Trophoblast cell (in vitro differentiated cells and primary cell): ENCODE data around the gene ZBED1.
"Not testable (repeated sequence)": the region's sequence is repeated elsewhere in the genome, so short reads cannot be mapped to it uniquely, and the experiment has no call there.

ENCODE experiments used
- DNase-seq, 2 donors: peaks; one replicate each; pipeline ENCODE4 v3.0.0-alpha.2; 2016
- H2AFZ ChIP-seq: 2 replicates; pipeline ENCODE4 v1.6.1; 2013; ENCODE audit warnings: low read length, moderate library complexity, mild to moderate bottlenecking; ENCODE audit not compliant: insufficient read depth, poor library complexity
- H2AK5ac ChIP-seq: 2 replicates; pipeline ENCODE4 v1.6.1; 2013; ENCODE audit warnings: mild to moderate bottlenecking, low read length
- H2BK120ac ChIP-seq: 2 replicates; pipeline ENCODE4 v1.6.1; 2013; ENCODE audit warnings: low read length, mild to moderate bottlenecking, moderate library complexity; ENCODE audit not compliant: insufficient read depth, poor library complexity
- H2BK12ac ChIP-seq: 2 replicates; pipeline ENCODE4 v1.6.1; 2013; ENCODE audit warnings: mild to moderate bottlenecking, low read length, moderate library complexity
- H2BK5ac ChIP-seq: 2 replicates; pipeline ENCODE4 v1.6.1; 2013; ENCODE audit warnings: low read length, low read depth, moderate library complexity, mild to moderate bottlenecking; ENCODE audit not compliant: poor library complexity
- H3K14ac ChIP-seq: 2 replicates; pipeline ENCODE4 v1.6.1; 2013; ENCODE audit warnings: mild to moderate bottlenecking, low read length
- H3K18ac ChIP-seq: 2 replicates; pipeline ENCODE4 v1.6.1; 2013; ENCODE audit warnings: mild to moderate bottlenecking, low read length
- H3K23ac ChIP-seq: 2 replicates; pipeline ENCODE4 v1.6.1; 2013; ENCODE audit warnings: low read length
- H3K27ac ChIP-seq: 2 replicates; pipeline ENCODE4 v1.5.1; 2013; ENCODE audit warnings: low read depth, mild to moderate bottlenecking, inconsistent platforms, low read length, moderate library complexity
- H3K27me3 ChIP-seq: 2 replicates; pipeline ENCODE4 v1.6.1; 2013; ENCODE audit warnings: inconsistent platforms, mild to moderate bottlenecking, low read length, moderate library complexity; ENCODE audit not compliant: insufficient read depth
- H3K36me3 ChIP-seq, 2 experiments: 1 replicate in 1 of 2; 2 replicates in 1 of 2; pipeline ENCODE4 v1.6.1; 2013; ENCODE audit warnings: low read length in 2 of 2, mild to moderate bottlenecking in 2 of 2, moderate library complexity in 1 of 2; ENCODE audit not compliant: insufficient read depth in 2 of 2, control insufficient read depth in 1 of 2
- H3K4ac ChIP-seq: 2 replicates; pipeline ENCODE4 v1.6.1; 2013; ENCODE audit warnings: low read depth, mild to moderate bottlenecking, low read length, moderate library complexity
- H3K4me1 ChIP-seq, 2 experiments: 1 replicate in 1 of 2; 2 replicates in 1 of 2; pipeline ENCODE4 v1.6.1; 2013; ENCODE audit warnings: low read length in 2 of 2, mild to moderate bottlenecking in 2 of 2, moderate library complexity in 1 of 2; ENCODE audit not compliant: insufficient read depth in 2 of 2, control insufficient read depth in 1 of 2
- H3K4me2 ChIP-seq: 2 replicates; pipeline ENCODE4 v1.6.1; 2013; ENCODE audit warnings: inconsistent platforms, mild to moderate bottlenecking, low read length, moderate library complexity
- H3K4me3 ChIP-seq: 2 replicates; pipeline ENCODE4 v1.5.1; 2013; ENCODE audit warnings: mild to moderate bottlenecking, low read depth, low read length, inconsistent platforms
- H3K79me1 ChIP-seq: one replicate; pipeline ENCODE4 v1.6.1; 2013; ENCODE audit warnings: low read length
- H3K79me2 ChIP-seq: 2 replicates; pipeline ENCODE4 v1.6.1; 2013; ENCODE audit warnings: low read length, mild to moderate bottlenecking; ENCODE audit not compliant: control insufficient read depth, insufficient read depth, poor library complexity
- H3K9ac ChIP-seq: 2 replicates; pipeline ENCODE4 v1.6.1; 2013; ENCODE audit warnings: mild to moderate bottlenecking, low read length
- H3K9me3 ChIP-seq: 2 replicates; pipeline ENCODE4 v1.6.1; 2013; ENCODE audit warnings: low read depth, mild to moderate bottlenecking, control low read depth, inconsistent platforms, low read length; ENCODE audit not compliant: insufficient read depth
- H4K12ac ChIP-seq: 2 replicates; pipeline ENCODE4 v1.6.1; 2013; ENCODE audit warnings: low read depth, mild to moderate bottlenecking, low read length, moderate library complexity
- H4K8ac ChIP-seq: 2 replicates; pipeline ENCODE4 v1.6.1; 2013; ENCODE audit warnings: low read depth, mild to moderate bottlenecking, low read length, moderate library complexity
- H4K91ac ChIP-seq: one replicate; pipeline ENCODE4 v1.6.1; 2013; ENCODE audit warnings: low read depth, mild to moderate bottlenecking, low read length, moderate library complexity
- WGBS: extraction: QIAGEN DNeasy Blood & Tissue Kit; methylation state at CpG from one replicate; pipeline ENCODE4 v1.1.7; 2013; ENCODE audit warnings: missing lambda C conversion rate; ENCODE audit not compliant: insufficient read length, insufficient coverage; ENCODE audit errors: extremely low coverage; 5-methylcytosine and 5-hydroxymethylcytosine counted together

ZBED1 gene

DNA sequence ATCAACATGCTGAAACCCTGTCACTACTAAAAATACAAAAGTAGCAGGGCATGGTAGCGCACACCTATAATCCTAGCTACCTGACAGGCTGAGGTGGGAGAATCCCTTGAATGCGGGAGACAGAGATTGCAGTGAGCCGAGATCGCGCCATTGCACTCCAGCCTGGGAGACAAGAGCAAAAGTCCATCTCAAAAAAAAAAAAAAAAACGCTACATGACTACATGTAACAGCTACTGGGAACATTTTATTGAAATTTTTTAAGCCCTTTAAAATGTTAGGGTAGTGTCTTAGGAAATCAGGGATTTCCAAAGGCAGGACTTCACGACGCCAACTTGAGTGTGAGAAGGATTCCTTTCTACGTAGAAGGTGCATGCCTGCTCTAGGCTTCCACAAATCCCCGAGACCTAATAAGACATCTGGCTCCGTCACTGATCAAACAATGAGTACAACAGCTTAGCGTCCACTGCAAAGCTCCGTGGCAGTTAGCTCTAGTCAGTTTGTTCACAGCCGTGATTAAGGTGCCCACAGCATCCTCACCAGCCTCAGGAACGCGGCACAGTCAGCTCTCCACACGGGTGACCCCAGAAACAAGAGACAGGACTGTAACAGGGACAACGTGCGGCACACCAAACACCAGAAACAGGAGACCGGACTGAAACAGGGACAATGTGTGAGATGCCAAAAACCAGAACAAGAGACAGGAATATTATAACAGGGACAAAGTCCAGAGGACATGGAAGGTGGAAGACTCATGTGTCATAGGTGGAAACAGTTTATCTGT lies 33.7 kb downstream of the ZBED1 start:
- Histone ChIP-seq H4K91ac (no peak overlapping the region), H3K4ac (no peak overlapping the region), H3K27me3 (no peaks in the 10 kb centered on the region)

DNA sequence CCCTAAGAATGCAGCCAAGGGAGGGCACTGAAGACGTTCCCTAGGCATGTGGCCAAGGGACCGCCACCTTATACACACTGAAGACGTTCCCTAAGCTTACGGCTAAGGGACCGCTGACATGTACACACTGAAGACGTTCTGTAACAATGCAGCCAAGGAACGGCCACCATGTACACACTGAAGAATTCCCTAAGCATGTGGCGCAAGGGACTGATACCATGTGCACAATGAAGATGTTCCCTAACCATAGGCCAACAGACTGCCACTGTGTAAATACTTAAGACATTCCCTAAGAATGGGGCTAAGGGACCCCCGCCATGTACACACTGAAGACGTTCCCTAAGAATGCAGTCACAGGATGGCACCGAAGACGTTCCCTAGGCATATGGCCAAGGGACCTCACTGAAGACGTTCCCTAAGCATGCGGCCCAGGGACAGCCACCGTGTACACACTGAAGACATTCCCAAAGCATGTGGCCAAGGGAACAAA lies 36.1 kb downstream of the ZBED1 start:
- H2BK5ac ChIP-seq = no peak overlapping the region
- no CpG with 5 or more reads among the region's 15 CpGs for WGBS
- H2AK5ac ChIP-seq = no peak overlapping the region
- H3K79me2 ChIP-seq = no peaks in the 10 kb centered on the region
- no peaks in the 10 kb centered on the region for H3K27me3 ChIP-seq
- H3K79me1 ChIP-seq = no peaks in the 10 kb centered on the region
- H4K8ac ChIP-seq = no peak overlapping the region
- H3K4me2 ChIP-seq = no peak overlapping the region
- H3K18ac ChIP-seq = no peak overlapping the region
- no peak overlapping the region for H3K4me3 ChIP-seq
- no peak overlapping the region for H2BK12ac ChIP-seq
- H3K9ac ChIP-seq = no peak overlapping the region
- no peak overlapping the region for H4K91ac ChIP-seq
- H3K23ac ChIP-seq = no peak overlapping the region
- H3K14ac ChIP-seq = no peak overlapping the region
- no peak overlapping the region for H4K12ac ChIP-seq
- H3K4ac ChIP-seq = no peak overlapping the region
- H3K4me1 ChIP-seq = no peaks in the 10 kb centered on the region
- H2AFZ ChIP-seq = no peak overlapping the region
- peak; percentile 36 to 58 for DNase-seq
- no peaks in the 10 kb centered on the region for H3K9me3 ChIP-seq
- H3K36me3 ChIP-seq = no peaks in the 10 kb centered on the region
- H2BK120ac ChIP-seq = no peak overlapping the region
- H3K27ac ChIP-seq = no peak overlapping the region

More for the DNA sequence above, 33.7 kb downstream of the ZBED1 start:
- H3K27ac ChIP-seq = no peak overlapping the region
- H3K9ac ChIP-seq = no peak overlapping the region
- no peak overlapping the region for H2BK12ac ChIP-seq
- H3K4me2 ChIP-seq = no peak overlapping the region
- H2AK5ac ChIP-seq = no peak overlapping the region
- DNase-seq = no peak
- no peaks in the 10 kb centered on the region for H3K79me1 ChIP-seq
- H3K4me1 ChIP-seq = no peaks in the 10 kb centered on the region
- H3K36me3 ChIP-seq = no peaks in the 10 kb centered on the region
- H4K8ac ChIP-seq = no peak overlapping the region
- H4K12ac ChIP-seq = no peak overlapping the region
- no peak overlapping the region for H2AFZ ChIP-seq
- H2BK120ac ChIP-seq = no peak overlapping the region
- no peak overlapping the region for H3K18ac ChIP-seq
- no peak overlapping the region for H3K23ac ChIP-seq
- no peak overlapping the region for H3K4me3 ChIP-seq
- no peaks in the 10 kb centered on the region for H3K79me2 ChIP-seq
- no peak overlapping the region for H2BK5ac ChIP-seq
- no CpG with 5 or more reads among the region's 20 CpGs for WGBS
- H3K14ac ChIP-seq = no peak overlapping the region
- no peaks in the 10 kb centered on the region for H3K9me3 ChIP-seq

DNA sequence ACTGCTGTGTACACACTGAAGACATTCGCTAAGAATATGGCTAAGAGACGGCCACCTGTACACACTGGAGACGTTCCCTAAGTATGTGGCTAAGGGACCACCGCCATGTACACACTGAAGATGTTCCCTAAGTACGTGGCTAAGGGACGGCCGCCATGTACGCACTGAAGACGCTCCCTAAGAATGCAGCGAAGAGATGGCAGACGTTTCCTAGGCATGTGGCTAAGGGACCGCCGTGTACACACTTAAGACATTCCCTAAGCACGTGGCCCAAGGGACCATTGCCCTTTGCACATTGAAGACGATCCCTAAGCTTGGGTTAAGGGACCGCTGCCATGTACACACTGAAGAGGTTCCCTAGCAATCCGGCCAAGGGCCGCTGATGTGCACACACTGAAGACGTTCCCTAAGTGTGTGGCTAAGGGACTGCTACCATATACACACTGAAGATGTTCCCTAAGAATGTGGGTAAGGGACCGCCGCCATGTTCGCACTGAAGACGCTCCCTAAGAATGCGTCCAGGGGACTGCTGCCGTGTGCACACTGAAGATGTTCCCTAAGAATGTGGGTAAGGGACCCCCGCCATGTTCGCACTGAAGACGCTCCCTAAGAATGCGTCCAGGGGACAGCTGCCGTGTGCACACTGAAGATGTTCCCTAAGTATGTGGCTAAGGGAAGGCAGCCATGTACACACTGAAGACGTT lies 36.7 kb downstream of the ZBED1 start:
- Histone ChIP-seq H4K12ac (no peak overlapping the region), H3K27ac (no peak overlapping the region), H3K14ac (no peak overlapping the region), H3K27me3 (no peaks in the 10 kb centered on the region), H4K91ac (no peak overlapping the region), H3K4me3 (no peak overlapping the region), H2BK5ac (no peak overlapping the region), H3K18ac (no peak overlapping the region), H2BK120ac (no peak overlapping the region), H3K9ac (no peak overlapping the region), H2AFZ (no peak overlapping the region), H3K79me1 (no peaks in the 10 kb centered on the region), H3K23ac (no peak overlapping the region), H4K8ac (no peak overlapping the region), H3K79me2 (no peaks in the 10 kb centered on the region), H3K4ac (no peak overlapping the region), H2AK5ac (no peak overlapping the region), H3K4me1 (no peaks in the 10 kb centered on the region), H3K9me3 (no peaks in the 10 kb centered on the region), H2BK12ac (no peak overlapping the region), H3K4me2 (no peak overlapping the region), H3K36me3 (no peaks in the 10 kb centered on the region)
- peak; percentile 42 to 45 for DNase-seq
- WGBS = no CpG with 5 or more reads among the region's 31 CpGs

DNA sequence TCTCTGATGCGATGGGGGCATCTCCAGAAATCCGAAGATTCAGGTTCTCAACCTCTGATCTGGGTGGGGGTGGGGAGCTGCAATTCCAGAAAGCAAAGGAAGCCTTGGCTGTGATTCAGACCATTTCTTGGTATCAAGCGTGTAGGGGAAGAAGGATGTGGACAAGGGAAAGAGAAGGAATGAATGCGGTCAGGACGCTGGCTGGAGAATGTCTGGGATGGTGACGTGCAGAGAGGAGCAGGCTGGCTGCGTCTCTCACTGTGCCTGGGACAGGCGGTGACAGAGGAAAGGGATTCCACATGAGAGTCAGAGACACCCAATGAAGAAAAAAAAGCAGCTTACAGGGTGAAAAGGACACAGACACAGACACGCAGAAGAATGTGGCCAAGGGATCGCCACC lies 37.3 kb downstream of the ZBED1 start:
- H3K18ac ChIP-seq, H3K9ac ChIP-seq, H3K36me3 ChIP-seq, H3K4me1 ChIP-seq, H2BK12ac ChIP-seq, H2AK5ac ChIP-seq, H4K12ac ChIP-seq, H3K4me2 ChIP-seq, H3K27me3 ChIP-seq, H3K4ac ChIP-seq, H3K23ac ChIP-seq, H3K27ac ChIP-seq, H2AFZ ChIP-seq, H2BK5ac ChIP-seq, H3K79me1 ChIP-seq, H4K91ac ChIP-seq, H3K9me3 ChIP-seq, H3K14ac ChIP-seq, H2BK120ac ChIP-seq, H4K8ac ChIP-seq, H3K4me3 ChIP-seq, H3K79me2 ChIP-seq: not testable (repeated sequence)
- no CpG with 5 or more reads among the region's 10 CpGs for WGBS
- DNase-seq = peak; percentile 42 to 47
